Measurements from ENCODE around the gene RASA4B. TPM values are rescaled to one million over a fixed set of nuclear protein-coding genes. Genes with fewer than 3 reads are reported as not detected.
"Not testable (repeated sequence)": the region's sequence is repeated elsewhere in the genome, so short reads cannot be mapped to it uniquely, and the experiment has no call there.

Gene RASA4B
- total RNA-seq, 1 donor from 2014 or later = 8.2 TPM

GRCh38 chr7:102497308-102497707 is 20.3 kb downstream of the RASA4B start:
- DNase-seq (ENCODE audit: low spot score in 2 of 2, unreplicated experiment in 2 of 2); H3K9me3 Mint-ChIP-seq; H3K36me3 Mint-ChIP-seq; H3K27ac Mint-ChIP-seq; H3K4me1 Mint-ChIP-seq; H3K4me3 Mint-ChIP-seq; H3K27me3 Mint-ChIP-seq (ENCODE audit: low read depth): not testable (repeated sequence)

GRCh38 chr7:102496861-102497260 is 20.7 kb downstream of the RASA4B start:
- not testable (repeated sequence) for H3K27ac Mint-ChIP-seq; DNase-seq (ENCODE audit: low spot score in 2 of 2, unreplicated experiment in 2 of 2); H3K9me3 Mint-ChIP-seq; H3K4me3 Mint-ChIP-seq; H3K4me1 Mint-ChIP-seq; H3K27me3 Mint-ChIP-seq (ENCODE audit: low read depth); H3K36me3 Mint-ChIP-seq

- H3K4me3 Mint-ChIP-seq; H3K9me3 Mint-ChIP-seq; H3K36me3 Mint-ChIP-seq; DNase-seq (ENCODE audit: low spot score in 2 of 2, unreplicated experiment in 2 of 2); H3K27ac Mint-ChIP-seq; H3K27me3 Mint-ChIP-seq (ENCODE audit: low read depth); H3K4me1 Mint-ChIP-seq: not testable (repeated sequence)
These were observed 23.0 kb downstream of the RASA4B start for GRCh38 chr7:102494473-102495149.

GRCh38 chr7:102494026-102494425 is 23.6 kb downstream of the RASA4B start:
- H3K27ac Mint-ChIP-seq; H3K36me3 Mint-ChIP-seq; H3K27me3 Mint-ChIP-seq (ENCODE audit: low read depth); H3K4me3 Mint-ChIP-seq; H3K4me1 Mint-ChIP-seq; DNase-seq (ENCODE audit: low spot score in 2 of 2, unreplicated experiment in 2 of 2); H3K9me3 Mint-ChIP-seq: not testable (repeated sequence)

- not testable (repeated sequence) for H3K9me3 Mint-ChIP-seq; H3K27me3 Mint-ChIP-seq (ENCODE audit: low read depth); DNase-seq (ENCODE audit: low spot score in 2 of 2, unreplicated experiment in 2 of 2); H3K27ac Mint-ChIP-seq; H3K36me3 Mint-ChIP-seq; H3K4me1 Mint-ChIP-seq; H3K4me3 Mint-ChIP-seq
These were observed 24.2 kb downstream of the RASA4B start for GRCh38 chr7:102493220-102493935.

GRCh38 chr7:102490529-102491075 is 27.0 kb downstream of the RASA4B start:
- not testable (repeated sequence) for H3K27me3 Mint-ChIP-seq (ENCODE audit: low read depth); H3K27ac Mint-ChIP-seq; H3K9me3 Mint-ChIP-seq; H3K4me3 Mint-ChIP-seq; H3K4me1 Mint-ChIP-seq; H3K36me3 Mint-ChIP-seq
- peak in 1 of 2 experiments; percentile 49 for DNase-seq (ENCODE audit: low spot score in 2 of 2, unreplicated experiment in 2 of 2)

- not testable (repeated sequence) for H3K36me3 Mint-ChIP-seq; H3K27ac Mint-ChIP-seq; H3K27me3 Mint-ChIP-seq (ENCODE audit: low read depth); H3K4me1 Mint-ChIP-seq; DNase-seq (ENCODE audit: low spot score in 2 of 2, unreplicated experiment in 2 of 2); H3K9me3 Mint-ChIP-seq; H3K4me3 Mint-ChIP-seq
These were observed 33.3 kb downstream of the RASA4B start for GRCh38 chr7:102484317-102484716.

- H3K9me3 Mint-ChIP-seq; H3K27ac Mint-ChIP-seq; H3K4me1 Mint-ChIP-seq; H3K36me3 Mint-ChIP-seq; DNase-seq (ENCODE audit: low spot score in 2 of 2, unreplicated experiment in 2 of 2); H3K27me3 Mint-ChIP-seq (ENCODE audit: low read depth); H3K4me3 Mint-ChIP-seq: not testable (repeated sequence)
These were observed 35.6 kb downstream of the RASA4B start for GRCh38 chr7:102481962-102482361.

- not testable (repeated sequence) for H3K4me3 Mint-ChIP-seq, H3K9me3 Mint-ChIP-seq, H3K4me1 Mint-ChIP-seq
These were observed 37.5 kb downstream of the RASA4B start for GRCh38 chr7:102479982-102480637.

GRCh38 chr7:102479209-102479584 is 38.4 kb downstream of the RASA4B start:
- H3K27ac Mint-ChIP-seq; H3K4me3 Mint-ChIP-seq; H3K4me1 Mint-ChIP-seq; H3K36me3 Mint-ChIP-seq; H3K27me3 Mint-ChIP-seq (ENCODE audit: low read depth); DNase-seq (ENCODE audit: low spot score in 2 of 2, unreplicated experiment in 2 of 2); H3K9me3 Mint-ChIP-seq: not testable (repeated sequence)

More at GRCh38 chr7:102479982-102480637, 37.5 kb downstream of the RASA4B start:
- not testable (repeated sequence) for H3K27me3 Mint-ChIP-seq (ENCODE audit: low read depth); H3K27ac Mint-ChIP-seq; H3K36me3 Mint-ChIP-seq
- peak in 1 of 2 experiments; percentile 49 for DNase-seq (ENCODE audit: low spot score in 2 of 2, unreplicated experiment in 2 of 2)

- H3K27ac Mint-ChIP-seq = peak within 1 kb of the TSS; percentile 69
- H3K9me3 Mint-ChIP-seq = not testable (repeated sequence)
These were observed 39.0 kb downstream of the RASA4B start, which contains the start of gene POLR2J for GRCh38 chr7:102478314-102479208. TSS of gene POLR2J (minus strand) at chr7:102478922. CDS start at chr7:102478860, 62 bp downstream.

GRCh38 chr7:102474736-102475435 is 42.7 kb downstream of the RASA4B start:
- H3K36me3 Mint-ChIP-seq; H3K9me3 Mint-ChIP-seq; H3K27ac Mint-ChIP-seq; H3K4me3 Mint-ChIP-seq; H3K27me3 Mint-ChIP-seq (ENCODE audit: low read depth); H3K4me1 Mint-ChIP-seq: not testable (repeated sequence)
- peak in 1 of 2 experiments; percentile 25 for DNase-seq (ENCODE audit: low spot score in 2 of 2, unreplicated experiment in 2 of 2)

More at GRCh38 chr7:102478314-102479208, 39.0 kb downstream of the RASA4B start, which contains the start of gene POLR2J:
- H3K4me1 Mint-ChIP-seq; H3K27me3 Mint-ChIP-seq (ENCODE audit: low read depth); H3K36me3 Mint-ChIP-seq: not testable (repeated sequence)
- H3K4me3 Mint-ChIP-seq = peak within 1 kb of the TSS; percentile 82
- peak in 1 of 2 experiments; percentile 80 for DNase-seq (ENCODE audit: low spot score in 2 of 2, unreplicated experiment in 2 of 2)

GRCh38 chr7:102474116-102474515 is 43.5 kb downstream of the RASA4B start:
- not testable (repeated sequence) for H3K4me1 Mint-ChIP-seq; DNase-seq (ENCODE audit: low spot score in 2 of 2, unreplicated experiment in 2 of 2)

More at GRCh38 chr7:102474116-102474515, 43.5 kb downstream of the RASA4B start:
- H3K4me3 Mint-ChIP-seq; H3K9me3 Mint-ChIP-seq; H3K27me3 Mint-ChIP-seq (ENCODE audit: low read depth); H3K36me3 Mint-ChIP-seq; H3K27ac Mint-ChIP-seq: not testable (repeated sequence)

Measured in mesothelial cell of epicardium (in vitro differentiated cells).